A673 (cell line): ENCODE data around the gene MRPL18.

Experiments
- CTCF ChIP-seq: fragments of 300-800, 200-600 bp; sonication (generic); conservative IDR thresholded peaks from 2 replicates; pipeline ENCODE4 v1.5.1; 2017; ENCODE audit warnings: low read depth, mild to moderate bottlenecking, antibody characterized with exemption, low read length, moderate library complexity, mixed read lengths
- EZH2 ChIP-seq: fragments of 200-600 bp; sonication (generic); IDR thresholded peaks from 2 replicates; pipeline ENCODE4 v1.6.1; 2017; ENCODE audit warnings: borderline replicate concordance, low read depth, mild to moderate bottlenecking, mixed read lengths, antibody characterized with exemption, low read length; ENCODE audit not compliant: poor library complexity, severe bottlenecking

DNA sequence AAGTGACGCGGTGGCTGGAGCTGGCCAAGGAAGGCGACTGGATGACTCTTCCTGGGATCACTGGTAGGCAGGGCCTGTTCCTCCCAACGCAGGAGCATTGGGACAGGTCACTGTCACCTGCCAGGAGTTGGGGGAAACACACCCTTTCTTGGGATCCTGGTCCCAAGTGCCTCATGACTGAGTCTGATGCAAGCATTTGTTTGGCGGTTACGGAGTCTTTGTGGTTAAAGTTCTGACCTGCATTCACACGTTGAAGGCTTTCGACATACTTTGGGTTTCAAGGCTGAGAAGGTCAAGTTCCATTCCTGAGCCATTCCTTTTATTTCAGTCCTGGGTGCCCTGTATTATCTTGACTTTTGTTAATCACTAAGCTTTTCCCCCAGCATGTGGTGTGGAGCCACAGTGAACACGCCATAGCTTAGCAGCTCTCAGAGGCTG, 15.8 kb downstream of the MRPL18 start:
- no peak for TF ChIP-seq CTCF
- no peak for TF ChIP-seq EZH2
